Ovary (tissue), 3 donors: ENCODE measurements around the gene FCRL5.

Source experiments
- POLR2A ChIP-seq: fragments of 450-650 bp; IDR thresholded peaks from one replicate; pipeline ENCODE4 v1.6.1; 2017; ENCODE audit warnings: antibody characterized with exemption, mild to moderate bottlenecking, moderate library complexity
- TF ChIP-seq, protein P1 (sequence below), 3 donors: fragments of 450-650 bp in 2 of 3; fragments of 200-600 bp in 1 of 3; IDR thresholded peaks; one replicate each; pipeline versions ENCODE4 v1.5.1 to v1.8.0; 2016 to 2022; ENCODE audit warnings: antibody characterized with exemption in 3 of 3, mild to moderate bottlenecking in 1 of 3
- donor health status: DM: no; HTN: no; CAD: no.

DNA sequence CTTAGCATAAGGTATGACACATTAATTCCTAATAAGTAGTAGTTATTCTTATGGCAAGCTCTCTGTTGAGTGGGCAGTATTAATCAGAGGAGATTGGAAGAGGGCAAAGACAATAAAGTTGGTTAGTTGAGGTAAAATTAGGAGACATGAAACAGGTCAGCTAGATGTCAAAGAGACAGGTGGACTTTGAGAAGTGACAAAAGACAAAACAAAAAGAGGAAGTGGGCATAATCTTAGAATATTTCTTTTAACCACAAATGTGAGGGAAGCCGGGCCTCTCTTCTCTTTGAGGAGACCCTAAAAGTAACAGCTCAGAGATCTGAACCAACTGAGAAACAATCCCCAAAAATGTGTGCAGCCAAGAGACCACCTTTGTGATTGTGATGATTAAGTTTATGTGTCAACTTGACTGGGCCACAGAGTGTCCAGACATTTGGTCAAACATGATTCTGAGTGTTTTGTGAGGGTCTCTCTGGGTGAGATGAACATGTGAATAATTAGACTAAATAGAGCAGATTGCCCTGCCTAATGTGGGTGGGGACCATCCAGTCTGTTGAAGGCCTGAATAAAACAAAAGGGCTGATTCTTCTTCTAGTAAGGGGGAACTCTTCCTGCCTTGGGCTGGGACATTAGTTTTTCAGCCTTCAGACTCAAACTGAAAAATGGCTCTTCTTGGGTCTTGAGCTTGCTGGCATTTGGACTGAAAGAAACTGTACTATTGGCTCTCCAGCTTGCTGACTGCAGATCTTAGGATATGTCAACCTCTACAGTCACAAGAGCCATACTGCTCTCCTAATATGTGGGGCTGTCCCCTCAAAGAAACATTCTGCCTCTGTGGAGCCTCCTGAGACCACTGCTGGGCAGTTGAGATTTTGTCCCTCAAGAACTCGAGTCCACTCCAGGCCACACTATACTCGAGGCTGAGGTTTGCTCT lies 40.0 kb downstream of the FCRL5 start:
- no peak for TF ChIP-seq POLR2A
- TF ChIP-seq, protein P1, sequence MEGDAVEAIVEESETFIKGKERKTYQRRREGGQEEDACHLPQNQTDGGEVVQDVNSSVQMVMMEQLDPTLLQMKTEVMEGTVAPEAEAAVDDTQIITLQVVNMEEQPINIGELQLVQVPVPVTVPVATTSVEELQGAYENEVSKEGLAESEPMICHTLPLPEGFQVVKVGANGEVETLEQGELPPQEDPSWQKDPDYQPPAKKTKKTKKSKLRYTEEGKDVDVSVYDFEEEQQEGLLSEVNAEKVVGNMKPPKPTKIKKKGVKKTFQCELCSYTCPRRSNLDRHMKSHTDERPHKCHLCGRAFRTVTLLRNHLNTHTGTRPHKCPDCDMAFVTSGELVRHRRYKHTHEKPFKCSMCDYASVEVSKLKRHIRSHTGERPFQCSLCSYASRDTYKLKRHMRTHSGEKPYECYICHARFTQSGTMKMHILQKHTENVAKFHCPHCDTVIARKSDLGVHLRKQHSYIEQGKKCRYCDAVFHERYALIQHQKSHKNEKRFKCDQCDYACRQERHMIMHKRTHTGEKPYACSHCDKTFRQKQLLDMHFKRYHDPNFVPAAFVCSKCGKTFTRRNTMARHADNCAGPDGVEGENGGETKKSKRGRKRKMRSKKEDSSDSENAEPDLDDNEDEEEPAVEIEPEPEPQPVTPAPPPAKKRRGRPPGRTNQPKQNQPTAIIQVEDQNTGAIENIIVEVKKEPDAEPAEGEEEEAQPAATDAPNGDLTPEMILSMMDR (IDR thresholded peaks at IDR 0.05) = no peak
